Measurements from ENCODE around the gene CAMTA1.

DNA sequence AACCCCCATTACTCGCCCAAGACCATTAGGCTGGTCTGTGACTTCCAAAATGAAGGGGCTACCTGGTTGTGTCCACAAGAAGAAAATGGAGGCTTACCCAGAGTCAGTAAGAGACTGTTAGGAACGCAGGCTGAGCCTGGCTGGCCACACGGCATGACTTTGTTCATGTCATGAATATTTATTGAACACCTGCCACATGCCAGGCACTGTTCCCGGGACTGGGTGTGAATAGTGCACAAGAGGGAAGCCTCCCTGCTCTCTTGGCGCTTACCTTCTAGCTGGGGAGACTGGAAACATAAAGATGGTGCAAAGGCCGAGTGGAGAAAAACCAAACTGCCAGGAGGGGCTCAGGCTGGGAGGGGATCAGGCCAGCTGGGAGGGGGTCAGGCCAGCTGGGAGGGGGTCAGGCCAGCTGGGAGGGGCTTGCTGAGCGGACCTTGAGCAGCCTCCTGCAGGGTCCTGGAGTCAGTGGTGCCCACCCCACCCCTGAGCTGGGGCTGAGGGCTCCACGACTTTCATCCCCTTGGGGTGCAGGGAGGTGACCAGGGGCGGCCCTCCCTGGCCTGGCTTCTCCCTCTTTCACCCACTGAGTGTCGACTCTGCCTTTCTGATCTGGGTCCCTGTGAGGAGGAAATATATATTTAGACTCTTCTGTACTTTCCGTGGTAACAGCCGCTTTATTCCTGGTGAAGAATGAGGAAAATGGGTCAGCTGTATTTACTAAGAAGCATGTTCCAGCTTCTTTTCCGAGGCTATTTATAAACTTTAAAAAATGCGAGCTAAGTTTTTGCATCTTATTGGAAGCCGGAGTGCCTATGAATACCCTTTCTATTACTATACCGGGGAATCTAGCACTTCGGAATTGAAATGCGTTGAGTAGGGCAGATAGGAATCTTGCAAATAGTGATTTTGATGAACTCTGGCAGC lies 139.0 kb downstream of the CAMTA1 start:
- TF ChIP-seq, protein P1, sequence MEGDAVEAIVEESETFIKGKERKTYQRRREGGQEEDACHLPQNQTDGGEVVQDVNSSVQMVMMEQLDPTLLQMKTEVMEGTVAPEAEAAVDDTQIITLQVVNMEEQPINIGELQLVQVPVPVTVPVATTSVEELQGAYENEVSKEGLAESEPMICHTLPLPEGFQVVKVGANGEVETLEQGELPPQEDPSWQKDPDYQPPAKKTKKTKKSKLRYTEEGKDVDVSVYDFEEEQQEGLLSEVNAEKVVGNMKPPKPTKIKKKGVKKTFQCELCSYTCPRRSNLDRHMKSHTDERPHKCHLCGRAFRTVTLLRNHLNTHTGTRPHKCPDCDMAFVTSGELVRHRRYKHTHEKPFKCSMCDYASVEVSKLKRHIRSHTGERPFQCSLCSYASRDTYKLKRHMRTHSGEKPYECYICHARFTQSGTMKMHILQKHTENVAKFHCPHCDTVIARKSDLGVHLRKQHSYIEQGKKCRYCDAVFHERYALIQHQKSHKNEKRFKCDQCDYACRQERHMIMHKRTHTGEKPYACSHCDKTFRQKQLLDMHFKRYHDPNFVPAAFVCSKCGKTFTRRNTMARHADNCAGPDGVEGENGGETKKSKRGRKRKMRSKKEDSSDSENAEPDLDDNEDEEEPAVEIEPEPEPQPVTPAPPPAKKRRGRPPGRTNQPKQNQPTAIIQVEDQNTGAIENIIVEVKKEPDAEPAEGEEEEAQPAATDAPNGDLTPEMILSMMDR (IDR thresholded peaks at IDR 0.05; ENCODE audit: poor library complexity, severe bottlenecking) = no peak
- TF ChIP-seq, protein P2, sequence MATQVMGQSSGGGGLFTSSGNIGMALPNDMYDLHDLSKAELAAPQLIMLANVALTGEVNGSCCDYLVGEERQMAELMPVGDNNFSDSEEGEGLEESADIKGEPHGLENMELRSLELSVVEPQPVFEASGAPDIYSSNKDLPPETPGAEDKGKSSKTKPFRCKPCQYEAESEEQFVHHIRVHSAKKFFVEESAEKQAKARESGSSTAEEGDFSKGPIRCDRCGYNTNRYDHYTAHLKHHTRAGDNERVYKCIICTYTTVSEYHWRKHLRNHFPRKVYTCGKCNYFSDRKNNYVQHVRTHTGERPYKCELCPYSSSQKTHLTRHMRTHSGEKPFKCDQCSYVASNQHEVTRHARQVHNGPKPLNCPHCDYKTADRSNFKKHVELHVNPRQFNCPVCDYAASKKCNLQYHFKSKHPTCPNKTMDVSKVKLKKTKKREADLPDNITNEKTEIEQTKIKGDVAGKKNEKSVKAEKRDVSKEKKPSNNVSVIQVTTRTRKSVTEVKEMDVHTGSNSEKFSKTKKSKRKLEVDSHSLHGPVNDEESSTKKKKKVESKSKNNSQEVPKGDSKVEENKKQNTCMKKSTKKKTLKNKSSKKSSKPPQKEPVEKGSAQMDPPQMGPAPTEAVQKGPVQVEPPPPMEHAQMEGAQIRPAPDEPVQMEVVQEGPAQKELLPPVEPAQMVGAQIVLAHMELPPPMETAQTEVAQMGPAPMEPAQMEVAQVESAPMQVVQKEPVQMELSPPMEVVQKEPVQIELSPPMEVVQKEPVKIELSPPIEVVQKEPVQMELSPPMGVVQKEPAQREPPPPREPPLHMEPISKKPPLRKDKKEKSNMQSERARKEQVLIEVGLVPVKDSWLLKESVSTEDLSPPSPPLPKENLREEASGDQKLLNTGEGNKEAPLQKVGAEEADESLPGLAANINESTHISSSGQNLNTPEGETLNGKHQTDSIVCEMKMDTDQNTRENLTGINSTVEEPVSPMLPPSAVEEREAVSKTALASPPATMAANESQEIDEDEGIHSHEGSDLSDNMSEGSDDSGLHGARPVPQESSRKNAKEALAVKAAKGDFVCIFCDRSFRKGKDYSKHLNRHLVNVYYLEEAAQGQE (IDR thresholded peaks at IDR 0.05; ENCODE audit: borderline replicate concordance) = no peak
- TF ChIP-seq EP300 (conservative IDR thresholded peaks at IDR 0.05; ENCODE audit: poor library complexity, severe bottlenecking) (no peak), TAF1 (IDR thresholded peaks at IDR 0.05; ENCODE audit: low read depth) (no peak), RAD21 (conservative IDR thresholded peaks at IDR 0.05) (no peak)

All from neural cell (in vitro differentiated cells).